HG03442 (cell line): ENCODE data around the gene EXD3.
"Not testable (repeated sequence)": the region's sequence is repeated elsewhere in the genome, so short reads cannot be mapped to it uniquely, and the experiment has no call there.

ENCODE experiments used
- ATAC-seq: cut with Tn5 transposase; IDR thresholded peaks from one replicate; pipeline ENCODE4 v1.9.1; 2021; ENCODE audit warnings: mild to moderate bottlenecking, moderate library complexity; ENCODE audit not compliant: unreplicated experiment

The EXD3 gene

DNA sequence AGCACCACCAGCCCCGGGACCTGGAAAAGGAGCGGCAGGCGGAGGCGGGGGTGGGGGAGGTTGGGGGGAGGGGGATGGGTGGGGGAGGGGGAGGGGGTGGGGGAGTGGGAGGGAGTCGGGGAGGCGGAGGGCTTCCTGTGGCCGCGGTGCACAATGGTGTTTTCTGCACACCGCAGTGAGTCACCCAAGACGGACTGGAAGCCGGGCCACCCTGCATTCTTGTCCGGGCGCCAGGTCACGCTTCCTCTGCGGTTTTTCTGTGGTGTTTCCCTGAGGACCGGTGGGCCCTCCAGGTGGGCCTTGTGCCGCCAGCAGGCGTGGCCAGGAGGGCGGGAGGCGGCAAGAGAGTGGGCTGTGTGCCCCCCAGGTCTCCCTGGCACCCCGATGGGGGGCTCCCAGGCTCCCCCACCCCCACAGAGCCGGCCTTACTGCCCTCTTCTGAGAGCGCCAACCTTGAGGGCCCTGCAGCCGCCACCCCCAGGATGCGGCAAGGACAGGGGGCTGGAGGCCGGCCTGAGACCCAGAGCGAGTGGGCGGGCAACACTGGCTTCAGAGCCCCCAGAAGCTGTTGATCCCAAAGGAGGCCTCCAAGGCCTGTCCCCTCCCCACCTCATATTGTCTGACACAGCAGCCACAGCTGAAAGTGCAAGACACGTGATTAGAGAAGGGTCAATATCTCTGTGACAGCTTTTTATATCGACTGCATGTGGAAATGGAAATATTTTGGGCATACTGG, 11.1 kb downstream of the EXD3 start:
- ATAC-seq = no peak

DNA sequence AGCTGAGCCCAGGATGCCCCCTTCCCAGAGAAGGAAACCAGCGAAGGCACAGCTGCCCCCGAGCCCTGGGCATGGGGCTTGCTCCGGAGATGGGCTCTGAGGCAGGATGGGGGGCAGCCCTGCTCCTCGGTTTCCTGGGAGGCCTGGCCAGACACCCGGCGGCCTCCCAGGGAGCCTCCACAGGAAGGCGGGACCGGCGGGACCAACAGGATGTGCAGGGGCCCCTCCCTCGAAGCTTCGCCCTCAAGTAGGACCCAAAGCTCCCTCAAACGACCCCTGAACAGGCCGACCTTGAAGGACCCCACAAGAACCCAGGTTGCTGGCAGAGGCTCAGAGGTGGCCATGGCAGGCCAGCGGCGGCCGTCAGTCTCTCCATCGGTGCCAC, 11.7 kb downstream of the EXD3 start:
- ATAC-seq = no peak

DNA sequence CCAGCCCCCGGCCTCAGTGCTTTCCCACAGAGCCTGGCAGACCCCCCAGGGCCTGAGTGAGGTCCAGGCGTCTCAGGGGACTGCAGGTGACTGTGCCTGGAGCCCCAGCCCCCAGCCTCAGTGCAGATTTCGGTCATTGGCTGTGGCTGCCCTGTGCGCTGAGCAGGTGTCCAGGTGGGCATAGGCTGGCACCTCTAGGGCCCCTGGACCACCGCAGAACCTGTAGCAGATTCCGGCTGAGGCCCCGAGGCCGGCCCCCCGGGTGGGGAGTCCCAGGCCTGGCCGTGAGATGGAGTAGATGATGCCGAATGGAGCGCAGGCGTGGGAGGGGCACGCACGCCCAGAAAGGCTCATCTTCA, 12.1 kb downstream of the EXD3 start:
- no peak for ATAC-seq

DNA sequence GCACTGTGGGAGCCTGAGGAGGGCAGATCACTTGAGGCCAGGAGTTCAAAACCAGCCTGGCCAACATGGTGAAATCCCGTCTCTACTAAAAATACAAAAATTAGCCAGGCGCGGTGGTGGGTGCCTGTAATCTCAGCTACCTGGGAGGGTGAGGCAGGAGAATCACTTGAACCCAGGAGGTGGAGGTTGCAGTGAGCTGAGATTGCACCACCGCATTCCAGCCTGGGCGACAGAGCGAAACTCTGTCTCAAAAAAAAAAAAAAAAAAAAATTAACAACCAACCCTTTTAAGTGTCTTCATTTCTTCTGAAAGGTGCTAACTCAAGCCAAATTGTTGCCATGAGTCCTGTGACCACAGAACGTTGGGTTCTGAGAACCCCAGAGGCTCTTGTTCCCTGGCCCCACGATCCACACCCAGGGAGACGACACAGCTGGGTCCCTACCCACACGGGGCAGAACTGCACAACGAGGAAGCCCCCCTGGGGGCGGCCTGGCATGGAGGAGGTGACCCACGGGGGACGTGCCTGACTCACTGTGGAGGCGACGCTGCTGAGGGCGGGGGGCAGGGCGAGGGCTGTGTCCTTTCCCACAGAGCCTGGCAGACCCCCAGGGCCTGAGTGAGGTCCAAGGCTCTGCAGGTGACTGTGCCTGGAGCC, 12.6 kb downstream of the EXD3 start:
- ATAC-seq = not testable (repeated sequence)

DNA sequence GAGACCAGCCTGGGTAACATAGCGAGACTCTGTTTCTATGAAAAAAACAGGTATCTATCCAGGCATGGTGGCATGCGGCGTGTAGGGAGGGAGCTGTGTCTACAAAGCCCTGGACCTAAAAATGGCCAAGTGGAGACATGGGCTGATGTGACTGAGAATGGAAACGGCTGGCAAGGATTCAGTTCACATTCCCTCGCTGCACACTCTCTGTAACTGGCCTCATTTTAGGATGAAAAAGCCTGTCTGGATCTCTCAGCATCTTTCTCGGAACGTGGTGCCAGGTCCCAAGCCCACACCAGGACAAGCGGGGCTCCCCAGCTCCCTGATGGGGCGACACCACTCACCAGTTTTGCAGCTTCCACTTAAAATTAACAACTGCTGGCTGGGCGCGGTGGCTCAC, 13.4 kb downstream of the EXD3 start:
- ATAC-seq = no peak

DNA sequence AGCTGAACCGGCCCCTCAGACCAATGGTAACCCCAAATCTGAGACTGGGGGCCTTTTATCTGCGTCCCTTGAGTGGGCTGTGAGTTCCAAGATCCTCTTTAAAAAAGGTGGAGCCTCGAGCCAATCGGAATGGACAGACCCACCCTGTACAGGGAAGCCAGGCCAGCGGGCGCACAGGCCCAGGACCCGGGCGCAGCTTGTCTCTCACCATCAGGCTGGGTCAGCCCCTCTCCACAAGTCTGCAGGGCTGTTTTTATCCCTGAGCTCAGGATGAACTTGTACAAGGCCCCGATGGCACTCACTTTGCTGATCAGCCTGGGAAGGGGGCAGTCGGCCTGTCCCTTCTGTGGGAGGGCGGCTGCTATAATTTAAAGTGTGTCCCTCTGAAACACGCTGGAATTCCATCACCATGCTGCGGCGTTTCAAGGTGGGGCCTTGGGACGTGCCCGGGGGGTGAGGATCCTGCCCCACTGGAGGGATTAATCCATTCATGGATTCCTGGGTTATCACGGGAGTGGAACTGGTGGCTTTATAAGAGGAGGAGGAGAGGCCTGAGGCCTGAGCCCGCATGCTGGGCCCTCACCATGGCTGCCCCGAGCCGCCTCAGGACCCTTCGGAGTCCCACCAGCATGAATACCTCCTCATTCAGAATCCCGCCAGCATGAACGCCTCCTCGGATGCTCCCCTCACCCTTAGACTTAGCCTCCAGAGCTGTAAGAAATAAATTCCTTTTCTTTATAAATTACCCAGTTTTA, 14.1 kb downstream of the EXD3 start:
- ATAC-seq = no peak

DNA sequence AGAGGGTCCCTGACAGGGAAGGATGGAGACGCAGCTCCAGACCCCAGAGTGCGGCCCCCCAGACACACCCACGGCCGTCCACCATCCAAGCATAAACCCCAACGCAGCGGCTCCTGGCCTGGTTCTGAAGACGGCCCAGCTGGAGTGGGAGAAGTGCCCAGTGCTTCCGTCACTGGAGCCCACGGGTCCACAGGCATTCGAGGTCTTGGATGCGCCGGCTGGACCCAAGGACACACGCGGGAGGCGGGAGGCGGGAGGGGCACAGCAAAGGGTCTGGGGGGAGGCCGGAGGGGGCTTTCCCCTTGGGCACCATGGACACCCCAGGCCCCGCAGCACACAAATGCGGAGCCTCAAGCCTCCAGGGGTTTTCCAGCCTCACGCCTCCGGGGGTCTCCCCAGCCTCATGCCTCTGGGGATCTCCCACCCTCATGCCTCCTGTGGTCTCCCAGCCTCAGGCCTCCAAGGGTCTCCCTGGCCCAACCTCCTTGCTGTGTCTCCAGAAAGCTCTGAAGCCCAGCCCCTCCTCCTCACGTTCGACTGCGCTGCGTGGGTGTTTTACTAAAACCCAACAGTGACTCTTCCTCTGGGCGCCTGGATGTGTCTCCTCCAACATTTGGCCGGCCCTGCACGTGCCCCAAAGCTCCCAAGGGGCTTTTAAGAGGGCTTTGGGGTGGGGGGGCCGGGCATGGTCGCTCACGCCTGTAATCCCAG, 15.2 kb downstream of the EXD3 start:
- no peak for ATAC-seq

DNA sequence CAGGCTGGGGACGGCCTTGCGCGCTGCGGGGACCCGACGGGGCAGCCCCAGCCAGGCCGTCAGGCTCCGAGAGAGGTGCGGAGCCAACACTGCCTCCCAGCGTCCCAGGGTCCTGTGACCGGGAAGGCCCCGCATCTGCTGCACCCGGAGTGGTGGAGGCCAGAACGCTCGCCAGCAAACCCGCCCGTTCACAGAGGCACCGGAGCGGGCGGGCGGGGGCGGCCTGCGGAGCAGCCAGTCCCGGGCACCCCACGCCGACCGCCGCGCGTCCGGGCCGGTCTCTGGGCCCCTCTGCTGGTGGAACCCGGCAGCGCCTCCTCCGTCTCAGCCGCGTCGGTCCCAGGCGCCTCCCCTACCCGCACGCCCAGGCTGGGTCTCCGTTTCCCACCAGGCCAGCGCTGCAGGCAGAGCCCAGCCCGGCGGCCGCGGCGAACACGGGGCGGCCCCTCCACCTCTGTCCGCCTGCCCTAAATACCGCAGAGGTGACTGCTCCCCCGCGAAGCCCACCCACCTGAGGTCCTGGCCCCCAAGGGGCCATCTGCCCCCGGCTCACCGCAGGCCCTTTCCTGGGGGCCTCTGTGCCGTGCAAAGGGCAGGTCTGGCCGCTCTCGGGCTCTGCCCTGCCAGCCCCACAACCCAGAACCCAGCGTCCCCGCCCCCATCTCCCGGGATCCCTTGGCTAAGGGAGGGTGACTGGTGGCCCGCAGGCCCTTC, 15.9 kb downstream of the EXD3 start:
- no peak for ATAC-seq

DNA sequence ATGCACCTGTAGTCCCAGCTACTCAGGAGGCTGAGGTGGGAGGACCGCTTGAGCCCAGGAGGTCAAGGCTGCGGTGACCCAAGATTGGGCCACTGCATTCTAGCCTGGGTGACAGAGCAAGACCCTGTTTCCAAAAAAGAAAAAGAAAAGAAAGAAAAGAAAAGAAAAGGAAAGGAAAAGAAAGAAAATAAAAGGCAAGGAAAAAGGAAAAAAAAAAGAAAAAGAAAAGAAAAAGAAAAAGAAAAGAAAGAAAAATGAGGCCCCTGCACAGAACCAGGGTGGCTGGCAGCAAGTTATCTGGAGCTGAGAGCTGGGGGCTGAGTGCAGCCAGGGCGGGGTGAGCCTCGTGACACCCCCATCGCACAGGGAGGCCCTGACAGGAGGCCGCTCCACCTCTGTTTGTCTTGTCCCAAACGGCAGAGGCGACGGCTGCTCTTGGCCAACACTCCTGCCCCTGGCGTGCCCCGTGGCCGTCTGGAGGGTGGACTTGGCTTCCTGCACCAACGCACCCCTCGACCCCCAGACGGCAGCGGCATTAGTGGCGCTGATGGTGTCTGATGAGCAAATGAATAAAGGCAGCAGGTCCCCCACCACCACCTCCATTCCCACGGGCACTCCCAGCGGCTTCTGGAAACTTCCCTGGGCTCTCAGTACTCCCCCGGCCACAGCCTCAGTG, 16.7 kb downstream of the EXD3 start:
- no peak for ATAC-seq

DNA sequence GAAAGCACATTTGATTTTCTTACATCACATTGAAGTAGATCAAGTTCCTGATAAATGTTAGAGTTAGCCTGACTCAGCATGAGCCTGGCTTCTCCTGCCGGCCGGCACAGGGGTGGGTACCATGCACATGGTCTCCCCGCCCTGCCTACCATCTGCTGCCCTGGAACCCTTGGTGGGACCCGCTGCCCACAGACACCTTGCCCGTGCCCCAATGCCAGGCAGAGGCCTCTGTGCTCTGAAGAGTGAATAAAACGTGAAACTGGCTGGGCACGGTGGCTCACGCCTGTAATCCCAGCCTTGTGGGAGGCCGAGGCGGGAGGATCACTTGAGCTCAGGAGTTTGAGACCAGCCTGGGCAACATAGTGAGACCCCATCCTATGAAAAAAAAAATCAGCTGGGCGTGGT, 17.3 kb downstream of the EXD3 start:
- ATAC-seq = no peak

DNA sequence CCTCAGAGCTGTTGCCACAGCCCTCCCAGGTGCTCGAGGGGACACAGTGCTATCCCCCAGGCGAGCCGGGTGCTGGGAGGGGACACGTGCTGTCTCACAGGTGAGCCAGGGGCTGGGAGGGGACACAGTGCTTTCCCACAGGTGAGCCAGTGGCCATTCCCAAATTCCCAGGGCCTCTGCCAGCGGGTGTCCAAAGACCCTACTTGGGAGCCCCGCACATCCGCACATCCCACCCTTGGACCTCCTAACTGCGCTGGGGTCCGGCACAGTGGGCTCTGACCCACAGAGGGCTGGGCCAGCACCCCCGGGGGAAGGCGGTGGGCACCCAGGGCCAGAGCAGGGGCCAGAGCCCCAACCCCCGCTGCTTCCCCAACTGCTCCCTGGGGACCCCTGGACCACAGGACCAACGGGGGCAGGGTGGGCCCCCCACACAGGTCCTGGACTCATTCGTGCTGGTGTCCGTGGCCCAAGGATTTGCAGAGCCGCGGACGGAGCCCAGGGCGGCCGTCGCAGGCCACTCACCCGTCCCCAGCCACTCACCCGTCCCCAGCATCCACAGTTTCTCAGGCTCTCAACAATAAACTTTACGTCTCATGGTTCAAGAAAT, 17.9 kb downstream of the EXD3 start:
- no peak for ATAC-seq

DNA sequence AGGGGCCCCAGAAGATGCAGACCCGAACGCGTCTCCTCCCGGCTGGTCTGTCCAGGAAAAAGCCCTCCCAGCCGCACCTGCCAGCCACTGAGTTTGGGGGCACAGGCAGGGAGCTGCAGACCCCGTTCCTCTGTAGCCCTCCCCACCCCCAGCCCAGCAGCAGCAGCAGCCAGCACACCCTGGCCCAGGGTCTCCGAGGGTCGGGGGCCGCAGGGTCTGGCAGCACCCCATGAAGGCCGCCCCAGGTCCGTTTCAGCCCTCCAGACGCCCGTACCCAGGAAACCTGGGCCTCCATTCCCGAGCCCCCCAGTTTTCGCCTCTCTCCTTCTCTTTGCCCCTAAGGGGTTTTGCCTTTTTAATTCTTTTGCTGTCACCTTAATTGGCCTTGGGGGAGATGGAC, 19.7 kb downstream of the EXD3 start:
- ATAC-seq = no peak

DNA sequence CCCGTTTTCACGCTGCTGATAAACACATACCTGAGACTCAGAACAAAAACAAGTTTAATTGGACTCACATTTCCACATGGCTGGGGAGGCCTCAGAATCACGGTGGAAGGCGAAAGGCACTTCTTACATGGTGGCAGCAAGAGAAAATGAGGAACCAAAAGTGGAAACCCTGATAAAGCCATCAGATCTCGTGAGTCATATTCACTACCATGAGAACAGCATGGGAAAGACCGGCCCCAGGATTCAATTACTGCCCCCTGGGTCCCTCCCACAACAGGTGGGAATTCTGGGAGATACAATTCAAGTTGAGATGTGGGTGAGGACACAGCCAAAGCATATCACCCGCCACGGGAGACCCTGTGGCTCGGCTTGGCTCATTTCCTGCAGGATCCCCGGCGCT, 20.2 kb downstream of the EXD3 start:
- no peak for ATAC-seq

DNA sequence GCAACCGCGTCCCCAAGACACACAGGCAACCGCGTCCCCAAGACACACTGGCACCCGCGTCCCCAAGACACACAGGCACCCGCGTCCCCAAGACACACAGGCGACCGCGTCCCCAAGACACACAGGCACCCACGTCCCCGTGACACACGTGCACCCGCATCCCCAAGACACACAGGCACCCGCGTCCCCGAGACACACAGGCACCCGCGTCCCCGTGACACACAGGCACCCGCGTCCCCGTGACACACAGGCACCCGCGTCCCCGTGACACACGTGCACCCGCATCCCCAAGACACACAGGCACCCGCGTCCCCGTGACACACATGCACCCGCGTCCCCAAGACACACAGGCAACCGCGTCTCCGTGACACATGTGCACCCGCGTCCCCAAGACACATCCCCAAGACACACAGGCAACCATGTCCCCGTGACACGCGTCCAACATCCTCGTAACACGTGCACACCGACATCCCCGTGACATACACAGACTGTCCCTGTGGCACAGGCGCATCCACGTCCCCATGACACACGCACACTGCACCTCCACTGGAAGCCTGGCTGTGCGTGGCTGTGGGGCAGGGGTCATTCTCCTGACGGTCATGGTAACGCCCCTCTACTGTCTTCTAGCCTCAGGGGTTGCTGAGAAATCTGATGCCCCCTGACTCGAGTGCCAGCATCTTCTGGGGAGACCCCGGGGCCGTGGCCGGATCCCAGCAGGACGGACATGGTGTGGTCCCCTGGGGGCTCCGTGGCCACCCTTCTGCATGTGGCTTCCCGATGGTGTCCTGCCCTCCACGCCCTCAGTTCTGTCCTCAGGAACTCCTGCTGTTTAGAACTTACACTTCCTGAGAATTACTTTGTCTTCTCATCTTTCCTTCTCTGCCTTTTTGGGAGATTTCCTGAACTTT, 24.1 kb downstream of the EXD3 start:
- no peak for ATAC-seq

DNA sequence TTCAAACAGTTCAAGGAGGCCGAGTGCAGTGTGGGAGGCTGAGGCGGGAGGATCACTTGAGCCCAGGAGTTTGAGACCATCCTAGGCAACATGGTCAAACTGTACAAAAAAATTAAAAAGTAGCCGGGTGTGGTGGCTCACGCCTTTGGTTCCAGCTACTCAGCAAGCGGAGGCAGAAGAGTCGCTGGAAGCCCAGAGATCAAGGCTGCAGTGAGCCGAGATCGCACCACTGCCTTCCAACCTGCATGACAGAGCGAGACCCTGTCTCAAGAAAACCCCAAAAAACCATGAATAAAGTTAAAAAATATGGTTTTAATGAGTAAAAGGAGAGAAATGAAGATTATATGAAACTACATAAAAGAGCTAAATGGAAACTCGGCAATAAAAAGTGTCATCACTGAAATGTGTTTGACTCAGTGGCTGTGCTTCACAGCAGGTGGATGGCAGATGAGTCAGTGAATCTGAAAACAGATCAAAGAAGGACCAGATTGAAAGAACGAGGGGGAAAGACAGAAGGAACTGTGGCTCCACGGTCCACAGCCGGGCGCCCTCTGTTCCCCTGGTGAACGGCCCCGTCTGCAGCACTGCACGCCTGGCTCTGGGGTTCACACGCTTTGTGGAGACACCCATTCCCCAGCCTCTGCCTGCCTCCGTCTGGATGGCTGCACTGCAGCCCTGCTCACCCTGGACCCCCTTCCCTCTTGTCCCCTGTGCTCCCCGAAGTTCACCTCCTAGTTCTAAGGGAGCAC, 25.1 kb downstream of the EXD3 start:
- no peak for ATAC-seq

DNA sequence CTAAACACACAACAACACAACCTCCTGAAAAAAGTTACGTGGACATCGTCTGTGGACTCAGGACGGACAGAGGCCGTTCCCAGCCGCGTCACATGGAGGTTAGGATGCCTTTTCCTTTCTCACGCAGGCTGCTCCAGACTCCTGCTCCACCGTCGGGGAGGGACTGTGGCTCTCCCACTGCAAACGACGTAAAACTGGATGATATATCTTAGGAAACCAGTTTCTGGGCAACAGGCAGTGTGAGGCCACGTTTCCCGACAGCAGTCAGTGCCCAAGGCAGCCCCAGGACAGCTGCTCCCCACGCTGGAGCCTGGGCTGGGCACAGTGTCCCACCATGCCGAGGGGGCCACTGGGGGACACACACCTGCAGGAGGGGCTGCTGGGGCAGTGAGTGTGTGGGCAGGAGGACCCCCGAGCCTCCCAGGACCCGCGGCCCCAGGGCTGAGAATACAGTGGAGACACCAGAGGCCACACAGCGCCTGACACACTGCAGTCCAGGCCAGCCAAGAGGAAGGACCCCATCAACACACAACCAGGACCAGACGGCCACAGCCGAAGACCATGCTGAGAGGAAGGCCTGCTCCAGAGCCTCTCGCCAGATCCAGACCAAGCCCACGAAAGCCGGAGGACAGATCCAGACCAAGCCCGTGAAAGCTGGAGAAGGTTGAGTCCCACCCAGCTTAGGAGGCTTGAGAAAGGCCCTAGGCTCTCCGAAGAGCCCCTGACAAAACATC, 26.2 kb downstream of the EXD3 start:
- ATAC-seq = no peak

DNA sequence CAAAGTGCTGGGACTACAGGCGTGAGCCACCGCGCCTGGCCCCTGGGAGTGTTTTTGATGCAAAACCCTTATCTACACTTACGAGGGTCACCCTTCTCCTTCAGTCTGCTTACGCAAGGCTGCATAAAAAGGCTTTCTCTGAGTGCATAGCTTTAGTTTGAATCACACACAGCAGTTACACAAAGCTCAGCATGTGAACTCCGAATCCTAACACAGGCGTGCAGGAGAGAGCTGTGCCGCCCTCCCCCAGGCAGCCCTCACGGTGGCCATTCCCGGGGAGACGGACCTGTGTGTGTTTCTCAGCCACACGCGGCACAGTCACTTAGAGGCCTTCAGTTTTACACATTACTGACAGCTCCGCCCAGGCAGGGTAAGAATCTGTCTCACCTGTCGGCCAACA, 26.7 kb downstream of the EXD3 start:
- no peak for ATAC-seq

DNA sequence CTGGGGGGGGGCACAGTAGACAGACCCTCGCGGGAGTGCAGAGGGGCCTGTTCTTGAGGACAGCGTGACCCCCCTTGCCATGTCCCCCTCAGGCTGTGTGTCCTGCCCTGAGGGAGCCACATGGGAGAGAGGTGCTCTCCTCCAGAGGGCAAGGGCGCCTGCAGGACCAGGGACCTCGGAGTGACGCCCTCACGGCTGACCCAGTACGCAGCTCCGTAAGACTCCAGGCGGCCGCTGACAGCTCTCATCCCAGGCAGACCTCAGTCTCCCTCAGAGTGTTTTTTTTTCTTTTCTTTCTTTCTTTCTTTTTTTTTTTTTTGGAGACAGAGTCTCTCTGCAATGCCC, 27.3 kb downstream of the EXD3 start:
- ATAC-seq = no peak
